Trophoblast cell (in vitro differentiated cells and primary cell): Measurements from ENCODE around the gene PTPN7.

Experiments used
- DNase-seq, 2 donors: peaks; one replicate each; pipeline ENCODE4 v3.0.0-alpha.2; 2016
- H2AFZ ChIP-seq: 2 replicates; pipeline ENCODE4 v1.6.1; 2013; ENCODE audit warnings: low read length, moderate library complexity, mild to moderate bottlenecking; ENCODE audit not compliant: insufficient read depth, poor library complexity
- H2AK5ac ChIP-seq: 2 replicates; pipeline ENCODE4 v1.6.1; 2013; ENCODE audit warnings: mild to moderate bottlenecking, low read length
- H2BK120ac ChIP-seq: 2 replicates; pipeline ENCODE4 v1.6.1; 2013; ENCODE audit warnings: low read length, mild to moderate bottlenecking, moderate library complexity; ENCODE audit not compliant: insufficient read depth, poor library complexity
- H2BK12ac ChIP-seq: 2 replicates; pipeline ENCODE4 v1.6.1; 2013; ENCODE audit warnings: mild to moderate bottlenecking, low read length, moderate library complexity
- H2BK5ac ChIP-seq: 2 replicates; pipeline ENCODE4 v1.6.1; 2013; ENCODE audit warnings: low read length, low read depth, moderate library complexity, mild to moderate bottlenecking; ENCODE audit not compliant: poor library complexity
- H3K14ac ChIP-seq: 2 replicates; pipeline ENCODE4 v1.6.1; 2013; ENCODE audit warnings: mild to moderate bottlenecking, low read length
- H3K18ac ChIP-seq: 2 replicates; pipeline ENCODE4 v1.6.1; 2013; ENCODE audit warnings: mild to moderate bottlenecking, low read length
- H3K23ac ChIP-seq: 2 replicates; pipeline ENCODE4 v1.6.1; 2013; ENCODE audit warnings: low read length
- H3K27ac ChIP-seq: 2 replicates; pipeline ENCODE4 v1.5.1; 2013; ENCODE audit warnings: low read depth, mild to moderate bottlenecking, inconsistent platforms, low read length, moderate library complexity
- H3K27me3 ChIP-seq: 2 replicates; pipeline ENCODE4 v1.6.1; 2013; ENCODE audit warnings: inconsistent platforms, mild to moderate bottlenecking, low read length, moderate library complexity; ENCODE audit not compliant: insufficient read depth
- H3K36me3 ChIP-seq, 2 experiments: 1 replicate in 1 of 2; 2 replicates in 1 of 2; pipeline ENCODE4 v1.6.1; 2013; ENCODE audit warnings: low read length in 2 of 2, mild to moderate bottlenecking in 2 of 2, moderate library complexity in 1 of 2; ENCODE audit not compliant: insufficient read depth in 2 of 2, control insufficient read depth in 1 of 2
- H3K4ac ChIP-seq: 2 replicates; pipeline ENCODE4 v1.6.1; 2013; ENCODE audit warnings: low read depth, mild to moderate bottlenecking, low read length, moderate library complexity
- H3K4me1 ChIP-seq, 2 experiments: 1 replicate in 1 of 2; 2 replicates in 1 of 2; pipeline ENCODE4 v1.6.1; 2013; ENCODE audit warnings: low read length in 2 of 2, mild to moderate bottlenecking in 2 of 2, moderate library complexity in 1 of 2; ENCODE audit not compliant: insufficient read depth in 2 of 2, control insufficient read depth in 1 of 2
- H3K4me2 ChIP-seq: 2 replicates; pipeline ENCODE4 v1.6.1; 2013; ENCODE audit warnings: inconsistent platforms, mild to moderate bottlenecking, low read length, moderate library complexity
- H3K4me3 ChIP-seq: 2 replicates; pipeline ENCODE4 v1.5.1; 2013; ENCODE audit warnings: mild to moderate bottlenecking, low read depth, low read length, inconsistent platforms
- H3K79me1 ChIP-seq: one replicate; pipeline ENCODE4 v1.6.1; 2013; ENCODE audit warnings: low read length
- H3K79me2 ChIP-seq: 2 replicates; pipeline ENCODE4 v1.6.1; 2013; ENCODE audit warnings: low read length, mild to moderate bottlenecking; ENCODE audit not compliant: control insufficient read depth, insufficient read depth, poor library complexity
- H3K9ac ChIP-seq: 2 replicates; pipeline ENCODE4 v1.6.1; 2013; ENCODE audit warnings: mild to moderate bottlenecking, low read length
- H3K9me3 ChIP-seq: 2 replicates; pipeline ENCODE4 v1.6.1; 2013; ENCODE audit warnings: low read depth, mild to moderate bottlenecking, control low read depth, inconsistent platforms, low read length; ENCODE audit not compliant: insufficient read depth
- H4K12ac ChIP-seq: 2 replicates; pipeline ENCODE4 v1.6.1; 2013; ENCODE audit warnings: low read depth, mild to moderate bottlenecking, low read length, moderate library complexity
- H4K8ac ChIP-seq: 2 replicates; pipeline ENCODE4 v1.6.1; 2013; ENCODE audit warnings: low read depth, mild to moderate bottlenecking, low read length, moderate library complexity
- H4K91ac ChIP-seq: one replicate; pipeline ENCODE4 v1.6.1; 2013; ENCODE audit warnings: low read depth, mild to moderate bottlenecking, low read length, moderate library complexity
- WGBS: extraction: QIAGEN DNeasy Blood & Tissue Kit; methylation state at CpG from one replicate; pipeline ENCODE4 v1.1.7; 2013; ENCODE audit warnings: missing lambda C conversion rate; ENCODE audit not compliant: insufficient read length, insufficient coverage; ENCODE audit errors: extremely low coverage; 5-methylcytosine and 5-hydroxymethylcytosine counted together

The PTPN7 gene

DNA sequence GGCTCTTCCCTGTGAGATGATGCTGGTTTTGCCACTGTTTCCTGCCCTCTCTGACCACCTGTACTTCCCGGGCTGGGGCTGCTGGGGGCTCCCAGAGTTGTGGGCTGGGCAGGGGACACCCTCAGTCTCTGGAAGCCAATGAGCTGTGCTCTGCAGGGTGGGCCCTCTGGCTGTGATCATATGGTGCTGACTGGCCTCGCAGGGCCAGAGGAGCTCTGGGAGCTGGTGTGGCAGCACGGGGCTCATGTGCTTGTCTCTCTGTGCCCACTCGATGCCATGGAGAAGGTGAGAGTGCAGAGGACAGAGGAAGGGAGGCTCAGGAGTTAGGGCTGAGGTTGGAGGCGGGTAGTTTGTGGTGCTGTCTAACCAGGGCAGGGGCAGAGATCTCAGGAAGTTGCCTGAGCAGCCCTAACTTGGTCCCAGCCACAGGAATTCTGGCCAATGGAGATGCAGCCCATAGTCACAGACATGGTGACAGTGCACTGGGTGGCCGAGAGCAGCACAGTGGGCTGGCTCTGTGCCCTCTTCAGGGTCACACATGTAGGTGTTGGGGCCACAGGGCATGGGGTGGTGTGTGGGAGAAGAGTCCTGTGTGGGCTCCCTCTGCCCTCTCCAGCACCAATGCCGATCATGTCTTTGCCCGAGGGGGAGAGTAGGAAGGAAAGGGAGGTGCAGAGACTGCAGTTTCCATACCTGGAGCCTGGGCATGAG is 27.4 kb upstream of the PTPN7 start:
- no peak overlapping the region for H4K12ac ChIP-seq
- no peaks in the 10 kb centered on the region for H3K79me1 ChIP-seq
- H3K14ac ChIP-seq = no peak overlapping the region
- no peak overlapping the region for H2BK120ac ChIP-seq
- H3K27ac ChIP-seq = no peak overlapping the region
- H2AK5ac ChIP-seq = no peak overlapping the region
- no peak overlapping the region for H3K4ac ChIP-seq
- H2AFZ ChIP-seq = no peak overlapping the region
- no peaks in the 10 kb centered on the region for H3K9me3 ChIP-seq
- peaks cover 0 to 3% of the 10 kb centered on the region in 2 experiments for H3K4me1 ChIP-seq
- no peak overlapping the region for H3K4me2 ChIP-seq
- H3K4me3 ChIP-seq = no peak overlapping the region
- H3K18ac ChIP-seq = no peak overlapping the region
- no peak overlapping the region for H2BK12ac ChIP-seq
- no CpG with 5 or more reads among the region's 8 CpGs for WGBS
- no peak overlapping the region for H4K8ac ChIP-seq
- no peak overlapping the region for H4K91ac ChIP-seq
- no peaks in the 10 kb centered on the region for H3K36me3 ChIP-seq
- H3K79me2 ChIP-seq = no peaks in the 10 kb centered on the region
- no peak overlapping the region for H2BK5ac ChIP-seq
- peaks cover under 1% of the 10 kb centered on the region for H3K27me3 ChIP-seq
- H3K9ac ChIP-seq = no peak overlapping the region
- DNase-seq = no peak
- H3K23ac ChIP-seq = no peak overlapping the region

DNA sequence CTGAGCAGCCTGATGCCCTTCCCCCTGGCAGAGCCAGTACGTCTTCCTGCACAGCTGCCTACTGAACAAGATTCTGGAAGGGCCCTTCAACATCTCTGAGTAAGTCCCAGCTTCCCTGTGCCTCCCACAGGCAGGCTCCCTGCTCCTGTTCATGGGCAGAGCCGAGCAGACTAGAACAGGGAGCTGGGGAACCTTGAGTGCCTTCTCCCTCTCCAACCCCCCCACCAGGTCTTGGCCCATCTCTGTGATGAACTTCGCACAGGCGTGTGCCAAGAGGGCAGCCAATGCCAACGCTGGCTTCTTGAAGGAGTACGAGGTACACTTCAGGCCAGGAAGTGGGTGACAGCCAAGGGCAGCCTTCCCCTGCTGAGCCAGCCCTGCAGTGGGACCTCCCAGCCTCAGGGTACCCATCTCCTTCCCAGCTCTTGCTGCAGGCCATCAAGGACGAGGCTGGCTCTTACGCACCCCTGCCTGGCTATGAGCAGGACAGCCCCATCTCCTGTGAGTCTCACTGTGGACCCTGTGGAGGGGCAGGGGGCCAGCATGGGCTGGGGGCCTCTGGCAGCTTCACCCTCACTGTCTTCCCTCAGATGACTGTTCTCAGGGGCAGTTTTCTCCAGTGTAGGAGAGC is 26.8 kb upstream of the PTPN7 start:
- H3K9ac ChIP-seq = no peak overlapping the region
- no peak overlapping the region for H3K4me3 ChIP-seq
- no peak overlapping the region for H3K27ac ChIP-seq
- H3K18ac ChIP-seq = no peak overlapping the region
- no peaks in the 10 kb centered on the region for H3K79me2 ChIP-seq
- H3K36me3 ChIP-seq = no peaks in the 10 kb centered on the region
- no peak overlapping the region for H2AFZ ChIP-seq
- no peak overlapping the region for H2AK5ac ChIP-seq
- no peak overlapping the region for H4K12ac ChIP-seq
- H3K23ac ChIP-seq = no peak overlapping the region
- no peak overlapping the region for H4K8ac ChIP-seq
- no peak overlapping the region for H2BK120ac ChIP-seq
- DNase-seq = no peak
- H3K4ac ChIP-seq = no peak overlapping the region
- H2BK5ac ChIP-seq = no peak overlapping the region
- H3K79me1 ChIP-seq = no peaks in the 10 kb centered on the region
- no peaks in the 10 kb centered on the region for H3K9me3 ChIP-seq
- no CpG with 5 or more reads among the region's 8 CpGs for WGBS
- H2BK12ac ChIP-seq = no peak overlapping the region
- no peak overlapping the region for H3K14ac ChIP-seq
- no peak overlapping the region for H3K4me2 ChIP-seq
- H3K27me3 ChIP-seq = no peaks in the 10 kb centered on the region
- peaks cover 0 to 3% of the 10 kb centered on the region in 2 experiments for H3K4me1 ChIP-seq
- no peak overlapping the region for H4K91ac ChIP-seq

DNA sequence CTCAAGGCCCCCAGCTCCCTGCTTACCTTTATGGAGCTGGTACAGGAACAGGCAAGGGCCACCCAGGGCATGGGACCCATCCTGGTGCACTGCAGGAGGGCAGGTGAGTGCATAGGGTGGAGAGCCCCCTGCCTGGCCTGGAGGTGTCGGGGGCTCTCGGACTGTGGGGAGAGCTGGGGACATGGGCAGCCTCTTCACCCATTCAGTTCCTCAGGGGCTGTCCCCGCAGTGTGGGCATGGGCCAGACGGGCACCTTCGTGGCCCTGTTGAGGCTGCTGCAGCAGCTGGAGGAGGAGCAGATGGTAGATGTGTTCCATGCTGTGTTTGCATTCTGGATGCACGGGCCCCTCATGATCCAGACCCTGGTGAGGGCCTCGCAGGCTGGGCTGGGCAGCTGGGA is 25.9 kb upstream of the PTPN7 start:
- H3K4me1 ChIP-seq = peaks cover 0 to 3% of the 10 kb centered on the region in 2 experiments
- H3K4ac ChIP-seq = no peak overlapping the region
- H2BK12ac ChIP-seq = no peak overlapping the region
- no peaks in the 10 kb centered on the region for H3K27me3 ChIP-seq
- no peak overlapping the region for H3K14ac ChIP-seq
- no peak overlapping the region for H3K9ac ChIP-seq
- H2BK5ac ChIP-seq = no peak overlapping the region
- no peak overlapping the region for H2AK5ac ChIP-seq
- WGBS = no CpG with 5 or more reads among the region's 7 CpGs
- no peak overlapping the region for H4K91ac ChIP-seq
- no peaks in the 10 kb centered on the region for H3K36me3 ChIP-seq
- H3K23ac ChIP-seq = no peak overlapping the region
- no peak overlapping the region for H2BK120ac ChIP-seq
- no peak overlapping the region for H3K4me3 ChIP-seq
- H3K79me1 ChIP-seq = no peaks in the 10 kb centered on the region
- no peak overlapping the region for H4K12ac ChIP-seq
- no peaks in the 10 kb centered on the region for H3K79me2 ChIP-seq
- no peaks in the 10 kb centered on the region for H3K9me3 ChIP-seq
- H2AFZ ChIP-seq = no peak overlapping the region
- no peak for DNase-seq
- no peak overlapping the region for H4K8ac ChIP-seq
- no peak overlapping the region for H3K27ac ChIP-seq
- no peak overlapping the region for H3K18ac ChIP-seq
- no peak overlapping the region for H3K4me2 ChIP-seq

DNA sequence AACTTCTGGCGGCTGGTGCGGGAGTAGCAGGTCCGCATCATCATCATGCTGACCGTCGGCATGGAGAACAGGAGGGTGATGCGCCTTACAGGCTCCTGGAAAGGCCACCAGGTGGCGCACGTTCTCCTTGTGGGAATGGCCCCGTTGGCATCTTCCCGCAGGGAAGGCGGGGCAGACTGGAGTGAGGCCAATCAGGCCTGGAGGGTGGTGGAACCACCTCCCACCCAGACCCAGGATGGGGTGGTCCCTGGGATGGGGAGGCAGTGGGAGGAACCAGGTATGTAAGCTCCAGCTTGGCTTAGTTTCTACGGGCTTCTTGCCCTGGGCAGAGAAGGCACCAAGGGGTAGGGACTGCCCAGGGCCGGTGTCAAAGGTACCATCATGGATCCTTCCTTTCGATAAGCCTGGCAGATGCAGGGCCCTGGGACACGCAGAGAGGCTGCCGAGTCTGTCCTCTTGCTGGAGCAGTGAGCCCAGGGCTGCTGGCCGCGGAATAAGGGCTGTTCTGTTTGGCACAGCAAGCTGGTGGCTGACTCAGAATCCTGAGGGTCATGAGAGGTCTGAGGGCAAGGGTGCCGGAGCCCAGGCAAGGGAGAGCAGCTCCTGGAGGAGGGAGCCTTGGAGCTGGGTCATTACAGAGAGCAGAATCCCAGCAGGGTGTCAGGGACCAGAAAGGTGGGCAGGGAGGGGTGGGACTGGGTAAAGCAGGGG is 24.5 kb upstream of the PTPN7 start:
- H2BK5ac ChIP-seq = no peak overlapping the region
- H3K4ac ChIP-seq = no peak overlapping the region
- no peak overlapping the region for H2AK5ac ChIP-seq
- no peak overlapping the region for H2AFZ ChIP-seq
- peaks cover 0 to 3% of the 10 kb centered on the region in 2 experiments for H3K4me1 ChIP-seq
- H3K27ac ChIP-seq = no peak overlapping the region
- no peak overlapping the region for H3K23ac ChIP-seq
- H2BK120ac ChIP-seq = no peak overlapping the region
- no peak overlapping the region for H3K4me2 ChIP-seq
- H3K79me2 ChIP-seq = no peaks in the 10 kb centered on the region
- no peaks in the 10 kb centered on the region for H3K79me1 ChIP-seq
- H4K91ac ChIP-seq = no peak overlapping the region
- peak; percentile 85 to 96 for DNase-seq
- H2BK12ac ChIP-seq = no peak overlapping the region
- H3K36me3 ChIP-seq = no peaks in the 10 kb centered on the region
- H4K12ac ChIP-seq = no peak overlapping the region
- no peak overlapping the region for H4K8ac ChIP-seq
- no peak overlapping the region for H3K18ac ChIP-seq
- no CpG with 5 or more reads among the region's 19 CpGs for WGBS
- H3K9ac ChIP-seq = no peak overlapping the region
- no peaks in the 10 kb centered on the region for H3K9me3 ChIP-seq
- H3K27me3 ChIP-seq = no peaks in the 10 kb centered on the region
- H3K14ac ChIP-seq = no peak overlapping the region
- no peak overlapping the region for H3K4me3 ChIP-seq
